Measurements from ENCODE around the gene GRID1. TPM values are rescaled to one million over a fixed set of nuclear protein-coding genes. Genes with fewer than 3 reads are reported as not detected.

GRID1 gene
- total and polyA plus RNA-seq, 9 of the 15 experiments (the other 6 are each of a cell fraction or from before 2014, with no cell fraction given), result 0.01 to 7.2 (median 1.2) TPM

GRCh38 chr10:86070278-86070677 is 296.3 kb downstream of the GRID1 start:
- Histone ChIP-seq H3K4me1 (replicated peaks in 1 of 2; ENCODE audit: control insufficient read depth in 2 of 2, insufficient read depth in 2 of 2, low read length in 2 of 2) (no peaks in the 10 kb centered on the region; a peak in 1 of 5 replicates), H3K4me2 (ENCODE audit: insufficient read depth, low read length) (no peak overlapping the region), H3K9ac (ENCODE audit: insufficient read depth in 1 of 2, low read depth in 2 of 2, low read length in 2 of 2) (no peak overlapping the region), H3K9me1 (ENCODE audit: control insufficient read depth, insufficient read depth, low read length) (no peaks in the 10 kb centered on the region), H3K9me3 (replicated peaks; ENCODE audit: control insufficient read depth, insufficient read depth, low read depth, low read length) (no peaks in the 10 kb centered on the region), H3K36me3 (ENCODE audit: control insufficient read depth, insufficient read depth, low read length) (no peaks in the 10 kb centered on the region), H3K79me2 (ENCODE audit: control insufficient read depth, insufficient read depth, low read length) (no peaks in the 10 kb centered on the region), H3K27me3 (ENCODE audit: control insufficient read depth in 2 of 2, insufficient read depth in 2 of 2, low read length in 2 of 2) (peaks cover 6 to 55% of the 10 kb centered on the region in 2 experiments), H3K27ac (ENCODE audit: extremely low read depth, low read depth, low read length) (no peak overlapping the region), H2AFZ (ENCODE audit: low read depth, low read length) (no peak overlapping the region), H3K4me3 (no peak overlapping the region), H4K20me1 (replicated peaks; ENCODE audit: control insufficient read depth, insufficient read depth, low read length) (no peaks in the 10 kb centered on the region)
- in situ Hi-C loops (cut with MboI) (no loop called here), intact Hi-C loops (cut with micrococcal nuclease) (no loop called here)
- no TSS peak for BruUV-seq (replicated peaks)
- ChIA-PET POLR2A (interaction anchor here (0.9 to 1.8 kb wide), 2 partner anchors 9 to 11 kb away, joined by 4 to 5 read pairs; no protein-coding TSS in a partner anchor), CTCF (ENCODE audit: low intra/inter-chr PET ratio) (no interaction called here)
- 0% methylated on average over 1 of the region's 1 CpG for WGBS (ENCODE audit: insufficient coverage, low coverage, missing lambda C conversion rate)
- FAIRE-seq (no peak), ATAC-seq (no peak), DNase-seq (ENCODE audit: extremely low read depth in 1 of 4, low spot score in 3 of 4) (no peak)
- TF ChIP-seq TBP (optimal IDR thresholded peaks at IDR 0.05; ENCODE audit: low read depth, low read length), result no peak
- TF ChIP-seq MTA1 (IDR thresholded peaks at IDR 0.05; ENCODE audit: borderline replicate concordance), result no peak
- no peak for TF ChIP-seq ZNF586 (CRISPR knock-in tag; conservative IDR thresholded peaks at IDR 0.05)

GRCh38 chr10:86068231-86069054 is 298.2 kb downstream of the GRID1 start:
- intact Hi-C loops (cut with micrococcal nuclease), result no loop called here
- ChIA-PET CTCF (ENCODE audit: low intra/inter-chr PET ratio) (no interaction called here), POLR2A (no interaction called here)
- no peak for DNase-seq (ENCODE audit: extremely low read depth in 1 of 4, low spot score in 3 of 4)
- in situ Hi-C loops (cut with MboI), result no loop called here
- ATAC-seq, result no peak
- 9% methylated on average over 10 of the region's 10 CpGs for WGBS (ENCODE audit: insufficient coverage, low coverage, missing lambda C conversion rate)
- no peak for FAIRE-seq
- Histone ChIP-seq H3K79me2 (ENCODE audit: control insufficient read depth, insufficient read depth, low read length) (no peaks in the 10 kb centered on the region), H3K27ac (ENCODE audit: extremely low read depth, low read depth, low read length) (no peak overlapping the region), H2AFZ (ENCODE audit: low read depth, low read length) (no peak overlapping the region), H3K4me3 (no peak overlapping the region), H3K9me3 (replicated peaks; ENCODE audit: control insufficient read depth, insufficient read depth, low read depth, low read length) (no peaks in the 10 kb centered on the region), H3K9me1 (ENCODE audit: control insufficient read depth, insufficient read depth, low read length) (no peaks in the 10 kb centered on the region), H3K4me1 (replicated peaks in 1 of 2; ENCODE audit: control insufficient read depth in 2 of 2, insufficient read depth in 2 of 2, low read length in 2 of 2) (no peaks in the 10 kb centered on the region; a peak in 1 of 5 replicates), H4K20me1 (replicated peaks; ENCODE audit: control insufficient read depth, insufficient read depth, low read length) (no peaks in the 10 kb centered on the region), H3K4me2 (ENCODE audit: insufficient read depth, low read length) (no peak overlapping the region), H3K36me3 (ENCODE audit: control insufficient read depth, insufficient read depth, low read length) (no peaks in the 10 kb centered on the region), H3K27me3 (ENCODE audit: control insufficient read depth in 2 of 2, insufficient read depth in 2 of 2, low read length in 2 of 2) (peaks cover 6 to 59% of the 10 kb centered on the region in 2 experiments), H3K9ac (ENCODE audit: insufficient read depth in 1 of 2, low read depth in 2 of 2, low read length in 2 of 2) (no peak overlapping the region)
- BruUV-seq (replicated peaks), result no TSS peak
- no peak for TF ChIP-seq ZNF23 (CRISPR knock-in tag; IDR thresholded peaks at IDR 0.05)
- TF ChIP-seq ZNF165 (CRISPR knock-in tag; IDR thresholded peaks at IDR 0.05; ENCODE audit: borderline replicate concordance), result no peak
- TF ChIP-seq DMBX1 (CRISPR knock-in tag; IDR thresholded peaks at IDR 0.05; ENCODE audit: borderline replicate concordance), result no peak
- TF ChIP-seq BCOR (IDR thresholded peaks at IDR 0.05), result no peak
- no peak for TF ChIP-seq ZNF12 (CRISPR knock-in tag; IDR thresholded peaks at IDR 0.05)
- TF ChIP-seq, protein P1, sequence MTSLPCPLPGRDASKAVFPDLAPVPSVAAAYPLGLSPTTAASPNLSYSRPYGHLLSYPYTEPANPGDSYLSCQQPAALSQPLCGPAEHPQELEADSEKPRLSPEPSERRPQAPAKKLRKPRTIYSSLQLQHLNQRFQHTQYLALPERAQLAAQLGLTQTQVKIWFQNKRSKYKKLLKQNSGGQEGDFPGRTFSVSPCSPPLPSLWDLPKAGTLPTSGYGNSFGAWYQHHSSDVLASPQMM (CRISPR knock-in tag; IDR thresholded peaks at IDR 0.05), result no peak
- TF ChIP-seq GTF2E2 (tag; IDR thresholded peaks at IDR 0.05), result no peak
- TF ChIP-seq SETDB1 (IDR thresholded peaks at IDR 0.05; ENCODE audit: low read length), result no peak
- no peak for TF ChIP-seq HDAC3 (IDR thresholded peaks at IDR 0.05; ENCODE audit: borderline replicate concordance, partially characterized antibody)
- TF ChIP-seq SIN3B (IDR thresholded peaks at IDR 0.05; ENCODE audit: low read depth), result no peak
- no peak for TF ChIP-seq MAFG (tag; conservative IDR thresholded peaks at IDR 0.05)
